ENCODE data around the gene REM2. TPM values are rescaled to one million over a fixed set of nuclear protein-coding genes. Genes with fewer than 3 reads are reported as not detected.

The REM2 gene
- total and polyA plus RNA-seq, 10 donors, result 1.4 to 5.8 (median 3.2) TPM

DNA sequence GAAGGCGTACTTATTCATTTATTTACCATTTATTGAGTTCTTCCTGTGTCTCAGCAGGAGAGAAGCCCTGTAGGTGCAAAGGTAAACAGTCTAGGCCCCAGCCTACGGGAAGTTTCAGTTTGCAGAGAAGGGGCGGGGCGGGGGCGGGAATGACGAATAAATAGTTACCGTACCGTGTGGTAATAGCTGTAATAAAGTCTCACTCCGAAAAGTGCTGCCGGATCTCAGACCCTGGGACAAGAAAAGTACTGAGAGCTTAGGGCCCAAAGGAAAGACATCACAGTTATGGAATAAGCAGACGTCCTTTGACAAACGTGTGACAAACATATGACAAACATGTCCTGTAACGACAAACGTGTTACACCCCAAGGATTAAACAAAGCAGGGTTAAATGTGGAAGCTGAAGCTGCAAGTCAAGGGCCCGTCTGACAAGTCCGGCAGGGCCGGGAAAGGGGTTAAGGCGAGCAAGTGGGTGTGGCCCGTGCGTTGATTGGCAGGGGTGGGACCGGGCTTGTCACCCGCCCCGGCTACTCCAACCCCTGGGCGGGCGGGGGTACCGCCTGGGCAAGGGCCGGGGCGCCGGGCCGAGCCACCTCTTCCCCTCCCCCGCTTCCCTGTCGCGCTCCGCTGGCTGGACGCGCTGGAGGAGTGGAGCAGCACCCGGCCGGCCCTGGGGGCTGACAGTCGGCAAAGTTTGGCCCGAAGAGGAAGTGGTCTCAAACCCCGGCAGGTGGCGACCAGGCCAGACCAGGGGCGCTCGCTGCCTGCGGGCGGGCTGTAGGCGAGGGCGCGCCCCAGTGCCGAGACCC is 11.6 kb upstream of the REM2 start, which contains the start of gene LRP10:
LRP10 (plus strand) TSS at position 517 of the 809 bp plus-strand sequence. CDS start 564 bp downstream, outside the sequence.
- Histone ChIP-seq H3K9me3 (no peaks in the 10 kb centered on the region), H3K27me3 (replicated peaks in 1 of 7) (no peaks in the 10 kb centered on the region), H3K36me3 (peaks cover 6 to 36% (median 33%) of the 10 kb centered on the region in 6 donors), H3K4me3 (peak within 1 kb of the TSS; percentile 70 to 97 (median 90)), H3K4me1 (peaks cover 24 to 66% (median 43%) of the 10 kb centered on the region in 6 donors), H3K27ac (peak within 1 kb of the TSS; percentile 94 to 100 (median 100))
- intact Hi-C loops (cut with DNase I; ENCODE audit: low total_unique reads), result no loop called here
- WGBS, 5 donors, result 0 to 1% (median 0%) methylated on average over 40 to 50 of the region's 50 CpGs
- peak; percentile 99 for DNase-seq
- TF ChIP-seq POLR2AphosphoS5 (IDR thresholded peaks at IDR 0.05), result peak; percentile 88 to 95 (median 91)
- TF ChIP-seq, protein P1, sequence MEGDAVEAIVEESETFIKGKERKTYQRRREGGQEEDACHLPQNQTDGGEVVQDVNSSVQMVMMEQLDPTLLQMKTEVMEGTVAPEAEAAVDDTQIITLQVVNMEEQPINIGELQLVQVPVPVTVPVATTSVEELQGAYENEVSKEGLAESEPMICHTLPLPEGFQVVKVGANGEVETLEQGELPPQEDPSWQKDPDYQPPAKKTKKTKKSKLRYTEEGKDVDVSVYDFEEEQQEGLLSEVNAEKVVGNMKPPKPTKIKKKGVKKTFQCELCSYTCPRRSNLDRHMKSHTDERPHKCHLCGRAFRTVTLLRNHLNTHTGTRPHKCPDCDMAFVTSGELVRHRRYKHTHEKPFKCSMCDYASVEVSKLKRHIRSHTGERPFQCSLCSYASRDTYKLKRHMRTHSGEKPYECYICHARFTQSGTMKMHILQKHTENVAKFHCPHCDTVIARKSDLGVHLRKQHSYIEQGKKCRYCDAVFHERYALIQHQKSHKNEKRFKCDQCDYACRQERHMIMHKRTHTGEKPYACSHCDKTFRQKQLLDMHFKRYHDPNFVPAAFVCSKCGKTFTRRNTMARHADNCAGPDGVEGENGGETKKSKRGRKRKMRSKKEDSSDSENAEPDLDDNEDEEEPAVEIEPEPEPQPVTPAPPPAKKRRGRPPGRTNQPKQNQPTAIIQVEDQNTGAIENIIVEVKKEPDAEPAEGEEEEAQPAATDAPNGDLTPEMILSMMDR (IDR thresholded peaks at IDR 0.05 in 8 of 11, conservative IDR thresholded peaks at IDR 0.05 in 3 of 11), result no peak
- TF ChIP-seq POLR2A (IDR thresholded peaks at IDR 0.05), result peak; percentile 8 to 58 (median 44)

DNA sequence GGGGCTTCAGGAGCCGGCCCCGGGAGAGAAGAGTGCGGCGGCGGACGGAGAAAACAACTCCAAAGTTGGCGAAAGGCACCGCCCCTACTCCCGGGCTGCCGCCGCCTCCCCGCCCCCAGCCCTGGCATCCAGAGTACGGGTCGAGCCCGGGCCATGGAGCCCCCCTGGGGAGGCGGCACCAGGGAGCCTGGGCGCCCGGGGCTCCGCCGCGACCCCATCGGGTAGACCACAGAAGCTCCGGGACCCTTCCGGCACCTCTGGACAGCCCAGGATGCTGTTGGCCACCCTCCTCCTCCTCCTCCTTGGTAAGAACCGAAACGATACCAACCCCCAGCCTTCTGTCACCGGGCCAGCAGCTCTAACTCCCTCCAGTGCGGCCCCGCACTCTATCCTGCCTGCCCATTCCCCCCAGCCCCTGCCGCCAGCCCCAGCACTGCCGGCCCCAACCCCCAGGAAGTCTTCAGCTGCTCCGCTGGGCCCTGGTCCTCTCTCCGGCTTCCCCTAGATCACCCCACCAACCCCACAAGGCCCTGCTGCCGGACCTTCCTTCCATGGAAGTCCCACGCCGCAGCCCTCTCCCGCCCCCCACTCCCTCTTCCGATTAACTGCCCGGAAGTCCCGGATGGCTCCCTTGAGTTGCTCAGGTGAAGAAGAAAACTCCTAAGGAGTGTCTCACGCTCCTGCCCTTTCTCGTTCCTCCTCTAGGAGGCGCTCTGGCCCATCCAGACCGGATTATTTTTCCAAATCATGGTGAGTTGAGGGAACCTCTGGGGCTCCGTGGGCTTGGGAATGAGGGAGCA is 10.8 kb upstream of the REM2 start:
- H3K27ac ChIP-seq, result peak overlapping the region; percentile 94 to 100 (median 100)
- intact Hi-C loops (cut with DNase I; ENCODE audit: low total_unique reads), result no loop called here
- no peaks in the 10 kb centered on the region for H3K27me3 ChIP-seq (replicated peaks in 1 of 7)
- no peaks in the 10 kb centered on the region for H3K9me3 ChIP-seq
- H3K36me3 ChIP-seq, result peaks cover 9 to 44% (median 41%) of the 10 kb centered on the region in 6 donors
- WGBS, 5 donors, result 0 to 1% (median 0%) methylated on average over 32 to 45 of the region's 45 CpGs
- peaks cover 24 to 72% (median 44%) of the 10 kb centered on the region in 6 donors for H3K4me1 ChIP-seq
- DNase-seq, result peak; percentile 90
- TF ChIP-seq, protein P1 (IDR thresholded peaks at IDR 0.05 in 8 of 11, conservative IDR thresholded peaks at IDR 0.05 in 3 of 11), result peak; percentile 79 to 97 (median 92)
- TF ChIP-seq POLR2AphosphoS5 (IDR thresholded peaks at IDR 0.05) (peak in 1 of 3 donors; percentile 68), POLR2A (IDR thresholded peaks at IDR 0.05) (no peak)
- H3K4me3 ChIP-seq, result peak overlapping the region; percentile 70 to 97 (median 90)

DNA sequence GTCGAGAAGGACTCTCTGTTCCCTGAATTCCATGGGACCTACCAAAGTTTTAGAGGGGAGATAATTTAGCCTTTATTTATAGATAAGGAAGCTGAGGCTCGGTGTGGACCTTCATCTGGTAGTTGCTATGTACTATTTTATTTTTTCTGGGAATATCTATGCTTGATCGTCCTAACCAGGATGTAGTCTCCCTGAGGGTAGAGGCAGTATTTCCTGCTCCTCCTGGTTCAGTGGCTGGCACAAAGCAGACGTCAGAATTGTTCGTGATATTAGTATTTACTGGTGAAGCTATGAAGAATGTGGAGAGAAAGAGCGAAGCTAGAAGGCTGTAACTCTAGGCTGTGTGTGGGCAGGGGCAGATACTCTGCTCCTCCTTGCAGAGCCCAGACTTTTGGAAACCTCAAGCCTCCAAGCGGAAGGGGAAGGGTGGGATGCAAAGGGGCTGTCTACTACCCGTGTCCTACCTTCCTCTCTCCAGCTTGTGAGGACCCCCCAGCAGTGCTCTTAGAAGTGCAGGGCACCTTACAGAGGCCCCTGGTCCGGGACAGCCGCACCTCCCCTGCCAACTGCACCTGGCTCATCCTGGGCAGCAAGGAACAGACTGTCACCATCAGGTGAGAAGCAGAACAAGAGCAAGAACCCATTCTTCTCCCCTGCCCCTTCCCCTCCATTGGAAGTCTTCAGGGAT is 10.0 kb upstream of the REM2 start:
- Histone ChIP-seq H3K9me3 (no peaks in the 10 kb centered on the region), H3K36me3 (peaks cover 11 to 51% (median 48%) of the 10 kb centered on the region in 6 donors), H3K4me3 (peak overlapping the region; percentile 70 to 97 (median 90)), H3K27ac (peak overlapping the region; percentile 94 to 100 (median 100)), H3K27me3 (replicated peaks in 1 of 7) (no peaks in the 10 kb centered on the region), H3K4me1 (peaks cover 24 to 79% (median 44%) of the 10 kb centered on the region in 6 donors)
- no peak for DNase-seq
- intact Hi-C loops (cut with DNase I; ENCODE audit: low total_unique reads), result no loop called here
- TF ChIP-seq, protein P1 (IDR thresholded peaks at IDR 0.05 in 8 of 11, conservative IDR thresholded peaks at IDR 0.05 in 3 of 11), result no peak
- TF ChIP-seq POLR2A (IDR thresholded peaks at IDR 0.05) (no peak), POLR2AphosphoS5 (IDR thresholded peaks at IDR 0.05) (no peak)
- WGBS, 5 donors, result 54 to 67% (median 61%) methylated on average over 10 of the region's 10 CpGs
